WTC11 (cell line): Measurements from ENCODE around the gene NAALADL2. TPM values are rescaled to one million over a fixed set of nuclear protein-coding genes. Genes with fewer than 3 reads are reported as not detected.

ENCODE experiments used
- ATAC-seq: fragments of 200-7000 bp; cut with Tn5 transposase; 2 replicates; pipeline ENCODE4 v1.10.0; 2021; ENCODE audit warnings: mild to moderate bottlenecking, moderate library complexity
- CTCF ChIA-PET: fragments of 300-600 bp; sonication (Branson Sonifier 250); formaldehyde crosslinking; loops from one replicate; lab custom pipeline; 2021; ENCODE audit warnings: antibody characterized with exemption; lab: Charles Lee
- POLR2A ChIA-PET: fragments of 350-600 bp; sonication (Branson Sonifier 250); formaldehyde crosslinking; loops from one replicate; lab custom pipeline; 2021; ENCODE audit warnings: antibody characterized with exemption; lab: Charles Lee
- DNase-seq: peaks from one replicate; pipeline ENCODE4 v3.0.0; 2021; ENCODE audit warnings: low spot score
- H3K27ac Mint-ChIP-seq: 2 replicates; pipeline ENCODE4 v1.8.0; 2021; ENCODE audit warnings: mixed read lengths
- H3K27me3 Mint-ChIP-seq: 2 replicates; pipeline ENCODE4 v1.8.0; 2021; ENCODE audit warnings: low read depth, mild to moderate bottlenecking, moderate library complexity, mixed read lengths
- H3K36me3 Mint-ChIP-seq: 2 replicates; pipeline ENCODE4 v1.8.0; 2021; ENCODE audit warnings: mixed read lengths
- H3K4me1 Mint-ChIP-seq: 2 replicates; pipeline ENCODE4 v1.8.0; 2022; ENCODE audit warnings: mixed read lengths
- H3K4me3 Mint-ChIP-seq: 2 replicates; pipeline ENCODE4 v1.8.0; 2021; ENCODE audit warnings: mild to moderate bottlenecking, moderate library complexity, mixed read lengths
- H3K9me3 Mint-ChIP-seq: 2 replicates; pipeline ENCODE4 v1.8.0; 2021; ENCODE audit warnings: mixed read lengths
- E2F1 ChIP-seq: sonication (generic); formaldehyde crosslinking; IDR thresholded peaks from 2 replicates; pipeline ENCODE4 v1.8.0; 2022; ENCODE audit warnings: mild to moderate bottlenecking, missing genetic modification reagents
- E2F4 ChIP-seq: sonication (generic); formaldehyde crosslinking; IDR thresholded peaks from 2 replicates; pipeline ENCODE4 v1.8.1; 2022; ENCODE audit warnings: low read depth, mild to moderate bottlenecking, moderate library complexity, missing genetic modification reagents, borderline replicate concordance
- ESRRA ChIP-seq: sonication (generic); formaldehyde crosslinking; IDR thresholded peaks from 2 replicates; pipeline ENCODE4 v1.8.1; 2022; ENCODE audit warnings: mild to moderate bottlenecking, missing genetic modification reagents, borderline replicate concordance
- IRF2 ChIP-seq: sonication (generic); formaldehyde crosslinking; IDR thresholded peaks from 2 replicates; pipeline ENCODE4 v1.8.0; 2022; ENCODE audit warnings: low read depth, missing genetic modification reagents, borderline replicate concordance
- JAZF1 ChIP-seq: fragments of 250-450 bp; sonication (Bioruptor Pico); IDR thresholded peaks from 2 replicates; pipeline ENCODE4 v1.9.0; 2021; ENCODE audit warnings: moderate library complexity, mild to moderate bottlenecking, inconsistent platforms
- JUN ChIP-seq: sonication (generic); formaldehyde crosslinking; IDR thresholded peaks from 2 replicates; pipeline ENCODE4 v1.8.0; 2023; ENCODE audit warnings: mild to moderate bottlenecking, missing genetic modification reagents
- KAT7 ChIP-seq: sonication (generic); formaldehyde crosslinking; IDR thresholded peaks from 2 replicates; pipeline ENCODE4 v1.8.1; 2023; ENCODE audit warnings: missing genetic modification reagents, mild to moderate bottlenecking, borderline replicate concordance
- MLX ChIP-seq: sonication (generic); formaldehyde crosslinking; IDR thresholded peaks from 2 replicates; pipeline ENCODE4 v1.8.1; 2023; ENCODE audit warnings: mild to moderate bottlenecking, missing genetic modification reagents, moderate library complexity
- NR1H2 ChIP-seq: sonication (generic); formaldehyde crosslinking; IDR thresholded peaks from 2 replicates; pipeline ENCODE4 v1.9.0; 2021; ENCODE audit warnings: mild to moderate bottlenecking, moderate library complexity, missing genetic modification reagents
- RELA ChIP-seq: sonication (generic); formaldehyde crosslinking; IDR thresholded peaks from 2 replicates; pipeline ENCODE4 v1.8.1; 2022; ENCODE audit warnings: missing genetic modification reagents, mild to moderate bottlenecking, borderline replicate concordance
- RORB ChIP-seq: fragments of 250-450 bp; sonication (Bioruptor Pico); IDR thresholded peaks from 2 replicates; pipeline ENCODE4 v1.9.0; 2021; ENCODE audit warnings: mild to moderate bottlenecking
- SMAD4 ChIP-seq: sonication (generic); formaldehyde crosslinking; IDR thresholded peaks from 2 replicates; pipeline ENCODE4 v1.8.0; 2022; ENCODE audit warnings: mild to moderate bottlenecking, missing genetic modification reagents
- SP1 ChIP-seq: sonication (generic); formaldehyde crosslinking; conservative IDR thresholded peaks from 2 replicates; pipeline ENCODE4 v1.8.1; 2022; ENCODE audit warnings: missing genetic modification reagents
- USF2 ChIP-seq: sonication (generic); formaldehyde crosslinking; IDR thresholded peaks from 2 replicates; pipeline ENCODE4 v1.8.1; 2023; ENCODE audit warnings: mild to moderate bottlenecking, missing genetic modification reagents, moderate library complexity
- ZNF121 ChIP-seq: sonication (generic); formaldehyde crosslinking; IDR thresholded peaks from 2 replicates; pipeline ENCODE4 v1.8.0; 2023; ENCODE audit warnings: missing genetic modification reagents
- ZNF263 ChIP-seq: sonication (generic); formaldehyde crosslinking; IDR thresholded peaks from 2 replicates; pipeline ENCODE4 v1.8.1; 2022; ENCODE audit warnings: low read depth, mild to moderate bottlenecking, moderate library complexity, missing genetic modification reagents
- ZNF317 ChIP-seq: sonication (generic); formaldehyde crosslinking; IDR thresholded peaks from 2 replicates; pipeline ENCODE4 v1.8.1; 2023; ENCODE audit warnings: low read depth, mild to moderate bottlenecking, moderate library complexity, missing genetic modification reagents, borderline replicate concordance
- total RNA-seq: library from RNA; stranded (reverse); gene quantifications from 3 replicates; pipeline ENCODE4 v1.2.3, GENCODE V29; 2021
- TF ChIP-seq, protein P1 (sequence below): sonication (generic); formaldehyde crosslinking; IDR thresholded peaks from 2 replicates; pipeline ENCODE4 v1.8.0; 2022; ENCODE audit warnings: mild to moderate bottlenecking, missing genetic modification reagents
- TF ChIP-seq, protein P2 (sequence below): fragments of 250-450 bp; sonication (Bioruptor Pico); IDR thresholded peaks from 2 replicates; pipeline ENCODE4 v1.9.0; 2021; ENCODE audit warnings: mild to moderate bottlenecking

The NAALADL2 gene
- total RNA-seq, 1 experiment from 2014 or later, result 1.2 TPM

DNA sequence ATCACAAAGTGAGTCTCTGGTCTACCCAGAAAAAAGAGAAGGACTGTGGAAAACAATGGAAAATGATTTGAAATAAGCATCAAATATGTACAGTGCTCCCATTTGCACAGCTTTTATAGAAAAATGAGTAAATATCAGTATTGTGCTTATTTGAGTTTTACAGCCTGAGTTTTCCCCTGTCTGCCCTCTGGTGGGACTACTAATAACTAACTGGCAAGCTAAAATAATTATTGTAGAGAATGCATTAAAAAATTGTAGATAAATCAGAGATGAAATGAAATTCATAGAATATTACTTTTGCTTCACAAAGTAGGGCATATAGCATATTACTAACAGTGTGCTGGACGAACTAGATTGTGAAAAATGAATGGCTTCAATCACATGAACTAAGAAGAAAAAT lies 287.1 kb downstream of the NAALADL2 start:
- Mint-ChIP-seq H3K9me3 (peaks cover 13% of the 10 kb centered on the region), H3K4me1 (peaks cover 7% of the 10 kb centered on the region)
- POLR2A ChIA-PET, result no interaction called here

GRCh38 chr3:175149675-175150074 lies 290.5 kb downstream of the NAALADL2 start:
- ChIA-PET POLR2A (no interaction called here), CTCF (no interaction called here)
- no peak for ATAC-seq
- no peak for TF ChIP-seq MLX
- Mint-ChIP-seq H3K4me3 (no peak overlapping the region), H3K4me1 (peaks cover 18% of the 10 kb centered on the region), H3K9me3 (peaks cover 13% of the 10 kb centered on the region), H3K27ac (no peak overlapping the region), H3K27me3 (no peaks in the 10 kb centered on the region), H3K36me3 (peaks cover 3% of the 10 kb centered on the region; the same call in 1 of the 2 replicates)
- DNase-seq, result no peak

More for the DNA sequence above, 287.1 kb downstream of the NAALADL2 start:
- DNase-seq (no peak), ATAC-seq (no peak)
- H3K4me3 Mint-ChIP-seq, result no peak overlapping the region
- no peaks in the 10 kb centered on the region for H3K27me3 Mint-ChIP-seq
- TF ChIP-seq USF2 (CRISPR knock-in tag), result no peak
- no peak for TF ChIP-seq E2F1
- no peak for TF ChIP-seq NR1H2 (CRISPR knock-in tag)
- TF ChIP-seq SMAD4, result no peak
- TF ChIP-seq ZNF263 (CRISPR knock-in tag), result no peak
- no peak for TF ChIP-seq ZNF317 (CRISPR knock-in tag)
- no peak for TF ChIP-seq RELA (CRISPR knock-in tag)
- TF ChIP-seq RORB (CRISPR knock-in tag), result no peak
- TF ChIP-seq, protein P1, sequence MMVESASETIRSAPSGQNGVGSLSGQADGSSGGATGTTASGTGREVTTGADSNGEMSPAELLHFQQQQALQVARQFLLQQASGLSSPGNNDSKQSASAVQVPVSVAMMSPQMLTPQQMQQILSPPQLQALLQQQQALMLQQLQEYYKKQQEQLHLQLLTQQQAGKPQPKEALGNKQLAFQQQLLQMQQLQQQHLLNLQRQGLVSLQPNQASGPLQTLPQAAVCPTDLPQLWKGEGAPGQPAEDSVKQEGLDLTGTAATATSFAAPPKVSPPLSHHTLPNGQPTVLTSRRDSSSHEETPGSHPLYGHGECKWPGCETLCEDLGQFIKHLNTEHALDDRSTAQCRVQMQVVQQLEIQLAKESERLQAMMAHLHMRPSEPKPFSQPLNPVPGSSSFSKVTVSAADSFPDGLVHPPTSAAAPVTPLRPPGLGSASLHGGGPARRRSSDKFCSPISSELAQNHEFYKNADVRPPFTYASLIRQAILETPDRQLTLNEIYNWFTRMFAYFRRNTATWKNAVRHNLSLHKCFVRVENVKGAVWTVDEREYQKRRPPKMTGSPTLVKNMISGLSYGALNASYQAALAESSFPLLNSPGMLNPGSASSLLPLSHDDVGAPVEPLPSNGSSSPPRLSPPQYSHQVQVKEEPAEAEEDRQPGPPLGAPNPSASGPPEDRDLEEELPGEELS (CRISPR knock-in tag), result no peak
- TF ChIP-seq KAT7 (CRISPR knock-in tag), result no peak
- no peak for TF ChIP-seq E2F4 (CRISPR knock-in tag)
- no peak for TF ChIP-seq ESRRA (CRISPR knock-in tag)
- TF ChIP-seq, all 79 proteins: peak for 0
- Mint-ChIP-seq H3K27ac (no peak overlapping the region), H3K36me3 (peaks cover 3% of the 10 kb centered on the region; the same call in 1 of the 2 replicates)
- CTCF ChIA-PET, result no interaction called here

GRCh38 chr3:175150812-175151401 lies 291.8 kb downstream of the NAALADL2 start:
- TF ChIP-seq ZNF121 (CRISPR knock-in tag) (no peak), SP1 (CRISPR knock-in tag) (no peak), JAZF1 (no peak), JUN (CRISPR knock-in tag) (no peak), IRF2 (CRISPR knock-in tag) (no peak)
- TF ChIP-seq, protein P2, sequence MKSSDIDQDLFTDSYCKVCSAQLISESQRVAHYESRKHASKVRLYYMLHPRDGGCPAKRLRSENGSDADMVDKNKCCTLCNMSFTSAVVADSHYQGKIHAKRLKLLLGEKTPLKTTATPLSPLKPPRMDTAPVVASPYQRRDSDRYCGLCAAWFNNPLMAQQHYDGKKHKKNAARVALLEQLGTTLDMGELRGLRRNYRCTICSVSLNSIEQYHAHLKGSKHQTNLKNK (CRISPR knock-in tag), result no peak
- Mint-ChIP-seq H3K36me3 (peaks cover 3% of the 10 kb centered on the region; the same call in 1 of the 2 replicates), H3K27me3 (no peaks in the 10 kb centered on the region), H3K27ac (no peak overlapping the region), H3K9me3 (peaks cover 13% of the 10 kb centered on the region), H3K4me3 (no peak overlapping the region), H3K4me1 (peaks cover 28% of the 10 kb centered on the region)
- POLR2A ChIA-PET, result no interaction called here
- CTCF ChIA-PET, result no interaction called here
- ATAC-seq (no peak), DNase-seq (no peak)
